RPMI8226 (cell line): ENCODE data around the gene BSX.

Experiments
- DNase-seq: peaks from one replicate; pipeline ENCODE4 v3.0.0-alpha.2; 2015

BSX gene

GRCh38 chr11:122951211-122951610 lies 30.4 kb downstream of the BSX start:
- DNase-seq, result no peak

- no peak for DNase-seq
These were observed 43.1 kb downstream of the BSX start for GRCh38 chr11:122938557-122938956.

GRCh38 chr11:122937983-122938382 lies 43.7 kb downstream of the BSX start:
- no peak for DNase-seq

GRCh38 chr11:122933416-122933815 lies 48.2 kb downstream of the BSX start:
- no peak for DNase-seq

GRCh38 chr11:122931510-122931909 lies 50.1 kb downstream of the BSX start:
- peak; percentile 6 for DNase-seq
